Endothelial cell of umbilical vein (primary cell): Measurements from ENCODE around the gene TSPAN33.

Experiments used
- CTCF ChIP-seq, 2 donors: IDR thresholded peaks; 1 replicate in 1 of 2; 2 replicates in 1 of 2; pipeline ENCODE4 v1.5.1; 2011; ENCODE audit warnings: low read length in 2 of 2, mild to moderate bottlenecking in 2 of 2, moderate library complexity in 2 of 2, control low read depth in 1 of 2, inconsistent platforms in 1 of 2, low read depth in 1 of 2; ENCODE audit not compliant: insufficient read depth in 1 of 2; ENCODE audit errors: extremely low read depth in 1 of 2
- FOS ChIP-seq: IDR thresholded peaks from 2 replicates; pipeline ENCODE4 v1.6.1; 2011; ENCODE audit warnings: mild to moderate bottlenecking, low read length, moderate library complexity, borderline replicate concordance; ENCODE audit not compliant: insufficient read depth
- GATA2 ChIP-seq: IDR thresholded peaks from 2 replicates; pipeline ENCODE4 v1.7.0; 2011; ENCODE audit warnings: low read depth, mild to moderate bottlenecking, moderate library complexity, mixed read lengths, low read length; ENCODE audit not compliant: insufficient read length, insufficient read depth
- MAX ChIP-seq: IDR thresholded peaks from 2 replicates; pipeline ENCODE4 v1.6.1; 2011; ENCODE audit not compliant: insufficient read depth, insufficient read length
- MYC ChIP-seq: IDR thresholded peaks from one replicate; pipeline ENCODE4 v1.6.1; 2011; ENCODE audit warnings: mild to moderate bottlenecking, low read depth, low read length
- POLR2A ChIP-seq: IDR thresholded peaks from 2 replicates; pipeline ENCODE4 v1.6.1; 2012; ENCODE audit warnings: low read depth, mild to moderate bottlenecking, control low read depth, low read length

GRCh38 chr7:129098409-129099084 is 46.0 kb upstream of the TSPAN33 start:
- TF ChIP-seq CTCF (IDR thresholded peaks at IDR 0.05; ENCODE audit: extremely low read depth in 1 of 2, insufficient read depth in 1 of 2, low read depth in 1 of 2, low read length in 2 of 2) = no peak
- TF ChIP-seq MYC = no peak
- TF ChIP-seq POLR2A = no peak
- TF ChIP-seq GATA2 = no peak
- TF ChIP-seq MAX = no peak
- TF ChIP-seq FOS = no peak
